GM13976 (cell line): ENCODE data around the gene GATD1.
A peak's percentile ranks its signal among the peaks of the same experiment; 100 is the strongest.

Source experiments
- DNase-seq: peaks from one replicate; pipeline ENCODE4 v3.0.0; 2012; ENCODE audit warnings: low spot score
- CTCF ChIP-seq: IDR thresholded peaks from 2 replicates; pipeline ENCODE4 v1.5.1; 2012; ENCODE audit warnings: borderline replicate concordance, mild to moderate bottlenecking; ENCODE audit not compliant: insufficient read depth; ENCODE audit errors: extremely low read depth, missing control alignments, control extremely low read depth
- in situ Hi-C: fragments of 300-500 bp; cut with MboI; formaldehyde crosslinking; loops from one replicate; pipeline ENCODE4 v1.12.0; 2022; ENCODE audit warnings: low sequenced_read_pairs, mixed read lengths, inconsistent platforms; ENCODE audit not compliant: unreplicated experiment

The GATD1 gene

GRCh38 chr11:720642-721246 lies 56.5 kb downstream of the GATD1 start:
- no peak for TF ChIP-seq CTCF
- DNase-seq = peak; percentile 80
- in situ Hi-C loops = loop anchor here (10.0 kb wide), 1 partner anchor 166 kb away; no protein-coding TSS in a partner anchor

- in situ Hi-C loops = loop anchor here (10.0 kb wide), 1 partner anchor 165 kb away; no protein-coding TSS in a partner anchor
- no peak for TF ChIP-seq CTCF
- DNase-seq = no peak
These were observed 57.2 kb downstream of the GATD1 start for GRCh38 chr11:720017-720641.

GRCh38 chr11:719214-720016 lies 57.9 kb downstream of the GATD1 start:
- no peak for TF ChIP-seq CTCF
- in situ Hi-C loops = loop anchor here (10.0 kb wide), 1 partner anchor 165 kb away; no protein-coding TSS in a partner anchor
- no peak for DNase-seq
